G401 (cell line): ENCODE results near the gene GPR148. TPM values are rescaled to one million over a fixed set of nuclear protein-coding genes. Genes with fewer than 3 reads are reported as not detected.
A peak's percentile ranks its signal among the peaks of the same experiment; 100 is the strongest.

Experiments used
- DNase-seq: peaks from one replicate; pipeline ENCODE4 v3.0.0-alpha.2; 2015; ENCODE audit warnings: low spot score
- in situ Hi-C: cut with HindIII; loops from 2 replicates; pipeline ENCODE4 v1.10.0; 2016; ENCODE audit warnings: low sequenced_read_pairs, mixed read lengths
- total RNA-seq: library from RNA; depleted of rRNA; stranded (reverse); fragments of >200 nt; shearing (Covaris generic); gene quantifications from 2 replicates; pipeline ENCODE4 v1.2.3, GENCODE V29; 2014

The GPR148 gene
- total RNA-seq, 1 experiment from 2014 or later, result not detected

DNA sequence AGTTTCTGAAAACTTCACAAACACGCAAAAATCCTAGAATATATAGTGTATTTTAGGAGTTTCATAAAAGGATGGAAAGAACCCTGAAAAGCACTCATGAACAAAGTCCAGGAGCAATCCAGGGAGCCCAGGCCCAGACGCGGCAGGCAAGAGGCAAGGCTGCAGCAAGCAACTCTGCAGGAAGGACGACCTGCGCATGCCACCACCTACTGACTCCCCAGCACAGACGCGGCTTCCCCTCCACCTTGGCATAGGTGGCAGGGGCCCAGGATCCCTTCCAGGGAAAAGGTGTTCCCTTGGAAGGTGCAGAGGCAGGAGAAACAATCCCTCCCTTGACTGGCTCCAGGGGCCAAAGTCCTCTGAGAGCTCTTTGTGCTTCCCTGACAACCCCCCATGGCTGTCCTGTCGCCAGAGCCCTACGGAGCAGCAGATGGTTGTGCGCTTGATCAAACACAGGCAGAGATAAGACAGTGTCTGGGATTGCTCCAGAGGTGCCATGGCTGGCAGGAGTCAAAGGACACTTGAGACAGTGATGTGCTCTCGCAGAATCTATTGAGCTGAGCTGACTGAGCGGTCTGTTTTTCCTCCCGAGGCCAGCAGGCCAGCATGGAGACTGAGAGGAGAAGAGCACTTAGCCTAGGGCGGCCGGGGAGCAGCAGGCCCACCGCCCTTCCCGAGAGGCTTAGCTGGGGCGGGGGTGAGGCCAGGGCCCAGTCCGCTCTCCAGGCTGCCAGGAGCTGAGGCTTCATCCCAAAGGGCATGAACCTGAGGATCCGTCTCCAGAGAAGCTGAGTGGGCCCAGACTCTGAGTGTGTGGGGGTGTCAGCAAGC is 15.6 kb downstream of the GPR148 start:
- DNase-seq, result peak; percentile 53
- in situ Hi-C loops, result no loop called here

GRCh38 chr2:130749078-130749477 is 20.2 kb downstream of the GPR148 start:
- DNase-seq, result no peak

DNA sequence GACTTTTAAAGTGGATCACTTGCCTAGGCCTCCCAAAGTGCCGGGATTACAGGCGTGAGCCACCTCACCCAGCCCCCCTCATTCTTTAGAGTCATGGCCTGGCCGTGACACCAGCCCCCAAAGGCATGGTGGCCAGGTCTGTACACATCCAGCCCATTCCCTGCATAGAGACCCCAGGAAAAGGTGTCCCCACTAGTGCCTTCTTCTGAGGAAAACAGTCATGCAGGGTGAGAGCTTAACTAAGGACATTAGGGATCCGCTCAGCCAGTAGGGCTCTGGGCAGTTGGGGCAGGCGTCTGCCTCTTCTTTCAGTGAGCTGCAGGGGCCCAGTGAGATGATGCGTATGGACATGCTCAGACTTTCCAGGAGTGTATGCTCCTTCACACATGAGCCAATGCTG is 20.8 kb downstream of the GPR148 start:
- in situ Hi-C loops, result no loop called here

More at GRCh38 chr2:130749078-130749477, 20.2 kb downstream of the GPR148 start:
- in situ Hi-C loops, result no loop called here

GRCh38 chr2:130754811-130755210 is 25.9 kb downstream of the GPR148 start:
- in situ Hi-C loops, result no loop called here
- peak; percentile 60 for DNase-seq

More for the DNA sequence above, 20.8 kb downstream of the GPR148 start:
- DNase-seq, result no peak

DNA sequence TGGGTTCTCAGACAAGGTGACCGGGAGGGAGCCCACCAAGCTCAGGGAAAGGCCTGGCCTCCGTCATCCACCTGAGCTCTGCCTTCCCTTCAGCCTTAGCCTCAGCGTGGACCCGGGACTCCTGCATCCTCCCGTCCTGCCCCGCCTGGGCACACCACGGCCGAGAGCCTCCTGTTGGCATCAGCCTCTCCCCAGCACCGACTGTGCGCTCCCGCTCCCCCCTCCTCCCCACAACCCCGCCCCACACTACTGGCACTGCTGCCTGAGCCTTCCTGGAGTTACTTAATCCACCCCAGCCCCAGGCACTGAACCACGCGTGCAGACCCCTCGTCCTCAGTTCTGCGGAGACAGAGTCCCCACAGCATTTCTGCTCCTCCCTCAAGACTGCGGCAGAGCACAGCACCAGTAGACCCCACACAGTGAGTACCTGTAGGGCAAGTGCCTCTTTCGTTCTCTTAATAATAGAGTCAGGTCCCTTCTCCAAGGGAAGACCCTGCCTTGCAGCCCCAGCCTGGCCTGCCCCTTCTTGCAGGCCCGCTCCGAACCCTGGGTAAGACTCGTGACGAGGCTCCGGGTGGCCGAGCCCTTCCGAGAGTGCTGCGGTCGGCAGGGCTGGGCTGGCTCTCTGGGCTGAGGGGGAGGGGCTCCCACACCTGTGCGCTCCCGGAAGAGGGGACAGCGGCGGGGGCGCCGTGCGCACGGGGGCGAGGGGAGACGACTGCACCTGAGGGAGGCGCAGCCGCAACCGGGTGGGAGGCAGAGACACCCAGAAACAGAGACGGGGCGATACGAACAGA is 26.6 kb downstream of the GPR148 start, which contains the start of gene AMER3:
AMER3 (plus strand) TSS at position 285 of the 797 bp plus-strand sequence. CDS start 6,533 bp downstream, outside the sequence.
- in situ Hi-C loops, result no loop called here
- DNase-seq, result peak; percentile 83

- peak; percentile 30 for DNase-seq
- in situ Hi-C loops, result no loop called here
These were observed 27.4 kb downstream of the GPR148 start for GRCh38 chr2:130756053-130756873.

- in situ Hi-C loops, result no loop called here
- peak; percentile 59 for DNase-seq
These were observed 28.2 kb downstream of the GPR148 start for GRCh38 chr2:130756874-130757668.

- in situ Hi-C loops, result no loop called here
- DNase-seq, result peak; percentile 46
These were observed 31.3 kb downstream of the GPR148 start for GRCh38 chr2:130759906-130760753.

- in situ Hi-C loops, result no loop called here
- DNase-seq, result peak; percentile 93
These were observed 32.2 kb downstream of the GPR148 start for GRCh38 chr2:130760754-130761751.

DNA sequence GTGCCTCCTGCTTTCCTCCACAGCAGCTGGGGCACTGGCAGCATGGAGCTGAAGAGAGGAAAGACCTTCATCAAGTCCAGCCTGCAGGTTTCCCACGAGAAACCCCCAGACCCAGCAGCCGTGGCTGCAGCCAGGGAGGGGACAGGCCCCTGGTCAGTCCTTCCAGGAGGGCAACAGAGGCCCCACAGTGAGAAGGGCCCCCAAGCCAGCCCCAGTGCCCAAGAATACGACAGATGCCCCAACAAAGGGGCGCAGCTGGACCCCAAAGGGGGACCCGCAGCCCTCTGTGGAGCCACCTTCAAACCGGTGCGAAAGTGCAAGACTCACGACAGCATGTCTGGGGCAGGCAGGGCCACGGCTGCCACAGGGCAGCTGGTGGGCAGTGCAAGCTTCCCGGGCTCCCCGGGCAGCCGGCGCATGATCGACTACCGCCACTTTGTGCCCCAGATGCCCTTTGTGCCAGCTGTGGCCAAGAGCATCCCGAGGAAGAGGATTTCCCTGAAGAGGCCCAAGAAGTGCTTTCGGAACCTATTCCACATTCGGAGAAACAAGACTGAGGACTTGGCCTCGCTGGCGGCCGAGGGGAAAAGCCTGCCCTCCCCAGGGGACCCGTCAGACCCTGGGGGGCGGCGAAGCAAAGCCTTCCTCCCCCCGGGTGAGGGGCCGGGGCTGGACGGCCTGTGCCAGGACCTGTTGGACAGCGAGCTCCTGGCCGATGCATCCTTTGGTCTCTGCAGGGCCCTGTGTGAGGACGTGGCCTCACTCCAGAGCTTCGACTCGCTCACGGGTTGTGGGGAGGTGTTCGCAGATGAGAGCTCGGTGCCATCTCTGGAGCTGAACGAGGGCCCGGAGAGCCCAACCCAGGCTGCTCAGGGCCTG is 33.4 kb downstream of the GPR148 start:
- in situ Hi-C loops, result no loop called here
- peak; percentile 64 for DNase-seq

DNA sequence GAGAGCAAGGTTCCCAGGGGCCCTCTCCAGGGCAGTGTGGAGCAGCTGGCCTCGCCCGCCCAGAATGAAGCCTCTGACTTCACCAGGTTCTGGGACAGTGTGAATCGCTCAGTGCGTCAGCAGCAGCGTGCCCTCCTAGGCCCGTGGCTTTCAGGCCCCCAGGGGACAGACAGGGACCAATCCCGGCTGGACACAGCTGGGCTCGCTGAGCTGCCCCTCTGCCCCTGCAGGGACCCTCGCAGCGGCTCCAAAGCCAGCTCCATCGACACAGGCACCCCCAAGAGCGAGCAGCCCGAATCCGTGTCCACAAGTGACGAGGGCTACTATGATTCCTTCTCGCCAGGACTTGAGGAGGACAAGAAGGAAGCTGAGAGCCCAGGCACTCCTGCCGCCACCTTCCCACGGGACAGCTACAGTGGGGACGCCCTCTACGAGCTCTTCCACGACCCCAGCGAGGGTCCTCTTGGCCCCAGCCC is 34.1 kb downstream of the GPR148 start:
- in situ Hi-C loops, result no loop called here
- no peak for DNase-seq

DNA sequence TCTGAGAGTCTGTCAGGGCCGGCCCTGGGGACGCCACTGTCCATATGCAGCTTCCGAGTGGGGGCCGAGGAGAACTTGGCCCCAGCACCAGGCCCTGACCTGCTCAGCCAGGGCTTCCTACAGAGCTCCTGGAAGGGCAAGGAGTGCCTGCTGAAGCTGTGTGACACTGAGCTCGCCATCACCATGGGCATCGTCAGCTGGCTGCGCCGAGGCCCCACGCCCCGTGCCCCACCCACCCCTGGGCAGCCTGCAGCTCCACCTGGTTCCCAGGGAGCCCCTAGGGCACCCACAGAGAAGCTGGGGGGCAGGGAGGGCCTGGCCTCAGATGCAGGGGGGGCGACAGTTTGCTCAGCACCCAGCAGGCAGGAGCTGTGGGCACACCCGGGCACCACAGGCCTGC is 34.5 kb downstream of the GPR148 start:
- in situ Hi-C loops, result no loop called here
- no peak for DNase-seq

GRCh38 chr2:130764035-130764820 is 35.4 kb downstream of the GPR148 start:
- in situ Hi-C loops, result no loop called here
- peak; percentile 24 for DNase-seq

GRCh38 chr2:130764821-130765115 is 35.9 kb downstream of the GPR148 start:
- in situ Hi-C loops, result no loop called here
- DNase-seq, result no peak

DNA sequence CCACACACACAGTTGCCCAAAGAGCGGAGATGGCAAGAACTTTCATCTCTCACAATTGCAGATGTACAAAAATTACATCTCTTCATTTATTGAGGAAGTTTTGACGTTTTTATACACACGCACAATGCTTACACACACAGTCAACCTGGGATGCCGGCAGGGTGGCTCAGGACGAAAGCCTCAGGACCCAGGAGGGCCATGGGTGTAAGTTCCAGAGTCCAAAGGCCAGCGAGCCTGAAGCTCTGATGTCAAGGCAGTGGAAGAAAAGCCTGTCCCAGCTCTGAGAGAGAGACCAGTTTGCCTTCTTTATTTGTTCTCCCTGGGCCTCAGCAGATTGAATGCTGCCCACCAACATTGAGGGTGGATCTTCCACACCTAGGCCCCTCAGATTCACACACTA is 36.6 kb downstream of the GPR148 start:
- DNase-seq, result no peak
- in situ Hi-C loops, result no loop called here
